Skeletal muscle satellite cell (primary cell): ENCODE measurements around the gene SESN2.

Source experiments
- H3K27me3 ChIP-seq: 2 replicates; pipeline ENCODE4 v1.7.0; 2013; ENCODE audit warnings: low read length; ENCODE audit not compliant: control insufficient read depth, insufficient read depth
- H3K36me3 ChIP-seq: 2 replicates; pipeline ENCODE4 v1.7.0; 2013; ENCODE audit warnings: mild to moderate bottlenecking, control low read depth, low read length; ENCODE audit not compliant: insufficient read depth
- H3K4me1 ChIP-seq: 2 replicates; pipeline ENCODE4 v1.7.0; 2013; ENCODE audit warnings: low read length; ENCODE audit not compliant: control insufficient read depth, insufficient read depth
- H3K4me2 ChIP-seq: 2 replicates; pipeline ENCODE4 v1.7.0; 2013; ENCODE audit warnings: mild to moderate bottlenecking, low read length
- H3K4me3 ChIP-seq: 2 replicates; pipeline ENCODE4 v1.7.0; 2013; ENCODE audit warnings: low read length
- H3K9ac ChIP-seq: 2 replicates; pipeline ENCODE4 v1.7.0; 2013; ENCODE audit warnings: mild to moderate bottlenecking, low read depth, low read length, moderate library complexity
- H3K9me3 ChIP-seq: replicated peaks from 2 replicates; pipeline ENCODE4 v1.7.0; 2013; ENCODE audit warnings: mild to moderate bottlenecking, control low read depth, low read length

The SESN2 gene

GRCh38 chr1:28296401-28297261 is 37.3 kb downstream of the SESN2 start:
- Histone ChIP-seq H3K36me3 (no peaks in the 10 kb centered on the region), H3K4me1 (peaks cover 5% of the 10 kb centered on the region), H3K4me3 (peak overlapping the region; percentile 25), H3K27me3 (peaks cover 4% of the 10 kb centered on the region), H3K4me2 (peak overlapping the region; percentile 48), H3K9me3 (no peaks in the 10 kb centered on the region), H3K9ac (no peak overlapping the region)

DNA sequence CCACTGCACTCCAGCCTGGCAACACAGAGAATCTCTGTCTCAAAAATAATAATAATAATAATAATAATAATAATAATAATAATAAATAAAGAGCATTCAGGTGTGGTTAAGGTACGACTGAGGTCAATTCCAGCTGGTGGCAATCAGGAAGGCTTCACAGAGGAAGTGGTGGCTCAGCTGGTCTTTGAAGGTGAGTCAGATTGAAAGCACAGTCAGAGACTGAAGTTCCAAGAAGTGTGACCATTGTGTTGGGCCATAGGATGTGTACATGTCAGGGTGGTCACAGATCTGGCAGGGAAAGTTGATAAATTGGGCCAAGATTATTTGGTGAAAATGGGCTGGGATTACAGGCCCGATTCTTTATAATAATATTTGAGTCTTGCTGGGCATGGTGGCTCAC is 38.5 kb downstream of the SESN2 start:
- no peak overlapping the region for H3K9ac ChIP-seq
- H3K4me1 ChIP-seq: peaks cover 5% of the 10 kb centered on the region
- H3K4me3 ChIP-seq: no peak overlapping the region
- H3K27me3 ChIP-seq: peaks cover 4% of the 10 kb centered on the region
- H3K36me3 ChIP-seq: no peaks in the 10 kb centered on the region
- H3K9me3 ChIP-seq: no peaks in the 10 kb centered on the region
- no peak overlapping the region for H3K4me2 ChIP-seq

GRCh38 chr1:28298438-28298837 is 39.1 kb downstream of the SESN2 start:
- Histone ChIP-seq H3K4me1 (peaks cover 5% of the 10 kb centered on the region), H3K36me3 (no peaks in the 10 kb centered on the region), H3K27me3 (peaks cover 4% of the 10 kb centered on the region), H3K4me3 (no peak overlapping the region), H3K4me2 (no peak overlapping the region), H3K9me3 (no peaks in the 10 kb centered on the region), H3K9ac (no peak overlapping the region)

- Histone ChIP-seq H3K4me2 (no peak overlapping the region), H3K4me3 (no peak overlapping the region)
Measured at GRCh38 chr1:28301368-28302174, 42.3 kb downstream of the SESN2 start.

DNA sequence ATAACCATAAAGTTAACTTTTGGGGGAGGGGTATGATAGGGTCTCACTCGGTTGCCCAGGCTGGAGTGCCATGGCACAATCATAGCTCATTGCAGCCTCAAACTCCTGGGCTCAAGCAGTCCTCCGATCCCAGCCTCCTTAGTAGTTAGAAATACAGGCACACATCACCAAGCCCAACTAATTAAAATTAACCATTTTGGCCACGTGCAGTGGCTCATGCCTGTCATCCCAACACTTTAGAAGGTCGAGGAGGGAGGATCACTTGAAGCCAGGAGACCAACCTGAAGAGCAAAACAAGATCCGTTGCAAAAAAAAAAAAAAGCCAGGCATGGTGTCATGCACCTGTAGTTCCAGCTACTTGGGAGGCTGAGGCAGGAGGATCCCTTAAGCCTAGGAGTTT is 42.9 kb downstream of the SESN2 start:
- peaks cover 4% of the 10 kb centered on the region for H3K27me3 ChIP-seq
- H3K4me2 ChIP-seq: no peak overlapping the region
- H3K36me3 ChIP-seq: no peaks in the 10 kb centered on the region
- no peak overlapping the region for H3K9ac ChIP-seq
- H3K4me1 ChIP-seq: peaks cover 1% of the 10 kb centered on the region
- no peaks in the 10 kb centered on the region for H3K9me3 ChIP-seq
- no peak overlapping the region for H3K4me3 ChIP-seq

More at GRCh38 chr1:28301368-28302174, 42.3 kb downstream of the SESN2 start:
- no peak overlapping the region for H3K9ac ChIP-seq
- H3K27me3 ChIP-seq: peaks cover 4% of the 10 kb centered on the region
- peaks cover 5% of the 10 kb centered on the region for H3K4me1 ChIP-seq
- H3K36me3 ChIP-seq: no peaks in the 10 kb centered on the region
- H3K9me3 ChIP-seq: no peaks in the 10 kb centered on the region

DNA sequence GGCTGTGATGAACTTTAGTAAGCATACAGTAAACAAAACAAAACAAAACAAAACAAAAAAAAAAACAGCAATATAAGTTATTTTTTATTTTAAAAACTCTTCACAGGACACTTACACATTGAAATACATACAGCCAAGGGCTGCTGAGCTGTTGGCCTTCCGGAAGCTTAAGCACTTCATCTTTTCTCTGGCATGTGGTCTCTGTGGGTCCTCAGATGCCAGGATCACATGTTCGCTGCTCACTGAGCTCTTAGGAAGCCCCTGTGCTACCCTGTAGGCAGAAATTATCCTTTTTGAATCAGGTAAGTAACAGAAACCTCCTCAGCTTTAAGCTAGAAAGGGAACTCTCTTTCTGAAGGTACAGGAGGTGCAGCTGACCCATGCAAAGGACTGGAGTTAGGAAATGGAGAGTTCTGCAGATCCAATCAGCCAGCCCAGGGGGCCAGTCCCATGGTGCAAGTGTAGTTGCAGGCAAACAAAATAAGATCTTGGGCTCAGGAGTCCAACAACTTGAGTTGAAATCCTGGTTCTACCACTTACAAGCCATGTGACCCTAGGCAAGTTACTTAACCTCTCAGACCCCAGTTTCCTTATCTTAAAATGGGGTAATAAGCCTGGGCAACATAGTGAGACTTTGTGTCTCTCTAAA is 47.1 kb downstream of the SESN2 start:
- H3K4me2 ChIP-seq: no peak overlapping the region
- H3K36me3 ChIP-seq: no peaks in the 10 kb centered on the region
- H3K9me3 ChIP-seq: no peaks in the 10 kb centered on the region
- no peaks in the 10 kb centered on the region for H3K4me1 ChIP-seq
- peaks cover 6% of the 10 kb centered on the region for H3K27me3 ChIP-seq
- H3K4me3 ChIP-seq: no peak overlapping the region
- H3K9ac ChIP-seq: no peak overlapping the region

DNA sequence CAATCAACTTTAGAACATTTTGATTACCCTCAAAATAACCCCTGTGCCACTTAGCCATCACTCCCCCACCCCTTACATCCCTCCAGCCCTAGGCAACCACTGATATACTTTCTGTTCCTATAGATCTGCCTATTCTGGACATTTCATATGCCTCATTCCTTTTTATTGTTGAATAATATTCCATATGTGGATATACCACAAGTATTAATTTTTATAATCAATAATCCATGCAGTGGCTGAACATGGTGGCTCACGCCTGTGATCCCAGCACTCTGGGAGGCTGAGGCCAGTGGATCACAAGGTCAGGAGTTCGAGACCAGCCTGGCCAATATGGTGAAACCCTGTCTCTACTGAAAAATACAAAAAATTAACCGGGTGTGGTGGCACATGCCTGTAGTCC is 49.4 kb downstream of the SESN2 start:
- Histone ChIP-seq H3K4me3 (no peak overlapping the region), H3K4me1 (peaks cover under 1% of the 10 kb centered on the region), H3K27me3 (peaks cover 5% of the 10 kb centered on the region), H3K4me2 (no peak overlapping the region), H3K9me3 (no peaks in the 10 kb centered on the region), H3K9ac (no peak overlapping the region), H3K36me3 (no peaks in the 10 kb centered on the region)

- no peak overlapping the region for H3K4me3 ChIP-seq
- peaks cover 5% of the 10 kb centered on the region for H3K4me1 ChIP-seq
- H3K27me3 ChIP-seq: peaks cover 5% of the 10 kb centered on the region
- no peaks in the 10 kb centered on the region for H3K36me3 ChIP-seq
- H3K9me3 ChIP-seq: no peaks in the 10 kb centered on the region
- H3K9ac ChIP-seq: no peak overlapping the region
- H3K4me2 ChIP-seq: no peak overlapping the region
Measured at GRCh38 chr1:28309702-28310101, 50.4 kb downstream of the SESN2 start.

- H3K9ac ChIP-seq: no peak overlapping the region
- H3K36me3 ChIP-seq: no peaks in the 10 kb centered on the region
- no peaks in the 10 kb centered on the region for H3K9me3 ChIP-seq
- peaks cover 9% of the 10 kb centered on the region for H3K27me3 ChIP-seq
- no peak overlapping the region for H3K4me2 ChIP-seq
- H3K4me1 ChIP-seq: peaks cover 5% of the 10 kb centered on the region
- H3K4me3 ChIP-seq: no peak overlapping the region
Measured at GRCh38 chr1:28313702-28314546, 54.6 kb downstream of the SESN2 start.

GRCh38 chr1:28314547-28314941 is 55.2 kb downstream of the SESN2 start:
- H3K9me3 ChIP-seq: no peaks in the 10 kb centered on the region
- H3K4me1 ChIP-seq: peaks cover 5% of the 10 kb centered on the region
- H3K9ac ChIP-seq: no peak overlapping the region
- H3K4me2 ChIP-seq: no peak overlapping the region
- no peaks in the 10 kb centered on the region for H3K36me3 ChIP-seq
- H3K27me3 ChIP-seq: peaks cover 8% of the 10 kb centered on the region
- H3K4me3 ChIP-seq: no peak overlapping the region

DNA sequence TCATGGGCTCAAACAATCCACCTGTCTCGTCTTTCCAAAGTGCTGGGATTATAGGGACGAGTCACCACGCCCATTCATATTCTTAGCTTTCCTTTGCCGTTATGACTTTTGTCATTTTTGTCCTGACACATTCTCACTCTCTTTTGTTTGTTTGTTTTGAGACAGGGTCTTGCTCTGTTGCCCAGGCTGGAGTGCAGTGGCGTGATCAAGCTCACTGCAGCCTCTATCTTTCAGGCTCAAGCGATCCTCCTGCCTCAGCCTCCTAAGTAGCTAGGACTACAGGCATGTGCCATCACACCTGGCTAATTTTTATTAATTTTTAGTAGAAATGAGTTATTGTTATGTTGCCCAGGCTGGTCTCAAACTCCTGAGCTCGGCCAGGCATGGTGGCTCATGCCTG is 57.7 kb downstream of the SESN2 start:
- Histone ChIP-seq H3K4me2 (no peak overlapping the region), H3K4me1 (peaks cover 5% of the 10 kb centered on the region), H3K4me3 (no peak overlapping the region), H3K9ac (no peak overlapping the region), H3K27me3 (peaks cover 4% of the 10 kb centered on the region), H3K9me3 (no peaks in the 10 kb centered on the region), H3K36me3 (no peaks in the 10 kb centered on the region)
